Neuron (in vitro differentiated cells): ENCODE measurements around the gene MIS18A.
"Not testable (repeated sequence)": the region's sequence is repeated elsewhere in the genome, so short reads cannot be mapped to it uniquely, and the experiment has no call there.

Experiments used
- H2AFZ ChIP-seq: one replicate; pipeline ENCODE4 v1.6.1; 2013; ENCODE audit warnings: low read depth, mild to moderate bottlenecking, inconsistent platforms, low read length, moderate library complexity
- H3K27me3 ChIP-seq: one replicate; pipeline ENCODE4 v1.6.1; 2013; ENCODE audit warnings: low read length; ENCODE audit not compliant: insufficient read depth
- H3K36me3 ChIP-seq: one replicate; pipeline ENCODE4 v1.6.1; 2013; ENCODE audit warnings: low read length; ENCODE audit not compliant: insufficient read depth
- H3K4me1 ChIP-seq: one replicate; pipeline ENCODE4 v1.6.1; 2013; ENCODE audit warnings: low read length; ENCODE audit not compliant: insufficient read depth
- H3K4me3 ChIP-seq: 2 replicates; pipeline ENCODE4 v1.5.1; 2013; ENCODE audit warnings: mild to moderate bottlenecking, low read length, moderate library complexity
- H3K9me3 ChIP-seq: one replicate; pipeline ENCODE4 v1.6.1; 2013; ENCODE audit warnings: low read length

The MIS18A gene

DNA sequence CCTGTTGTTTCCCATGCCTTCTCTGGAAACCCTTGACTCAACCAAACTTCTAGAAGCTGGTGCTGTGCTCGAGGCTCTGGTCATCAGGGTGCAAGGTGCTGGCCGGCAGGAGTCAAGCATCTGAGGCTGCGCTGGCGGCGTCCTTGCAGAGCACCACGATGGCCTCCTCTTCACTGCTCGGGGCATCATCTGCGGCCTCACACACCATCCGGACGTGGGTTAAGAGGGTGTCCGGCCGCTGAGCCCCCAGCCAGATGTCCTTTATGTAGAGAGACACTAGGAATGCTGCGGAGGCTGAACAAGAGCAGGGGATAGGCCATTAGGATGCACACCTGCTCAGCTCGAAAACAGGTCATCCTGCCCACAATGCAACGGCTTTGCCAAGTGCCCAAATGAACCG, 36.0 kb upstream of the MIS18A start:
- Histone ChIP-seq H3K4me1 (no peaks in the 10 kb centered on the region), H2AFZ (no peak overlapping the region), H3K4me3 (no peak overlapping the region), H3K9me3 (no peaks in the 10 kb centered on the region), H3K36me3 (peaks cover 58% of the 10 kb centered on the region), H3K27me3 (no peaks in the 10 kb centered on the region)

DNA sequence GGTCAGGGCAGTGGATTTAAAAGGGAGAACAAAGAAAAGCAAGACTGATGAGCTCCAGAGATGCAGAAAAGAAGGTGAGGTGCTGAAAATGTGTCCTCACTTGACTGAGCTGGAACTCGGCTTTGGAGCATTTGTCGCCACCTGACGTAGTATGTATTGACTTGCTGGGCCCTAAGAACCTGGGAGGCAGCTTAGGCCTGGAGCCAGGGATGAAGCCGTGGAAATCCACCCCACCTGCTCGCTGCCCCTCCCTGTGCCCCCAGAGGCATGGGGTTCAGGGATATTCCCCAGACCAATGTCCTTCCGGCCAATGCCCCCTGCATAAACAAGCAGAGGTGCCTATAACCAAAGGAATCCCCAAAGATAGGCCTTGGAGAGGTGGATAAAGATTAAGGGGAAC, 34.1 kb upstream of the MIS18A start:
- peaks cover 52% of the 10 kb centered on the region for H3K36me3 ChIP-seq
- no peaks in the 10 kb centered on the region for H3K27me3 ChIP-seq

GRCh38 chr21:32312326-32312725, 33.5 kb upstream of the MIS18A start:
- H3K4me3 ChIP-seq, result no peak overlapping the region
- no peaks in the 10 kb centered on the region for H3K4me1 ChIP-seq
- no peaks in the 10 kb centered on the region for H3K27me3 ChIP-seq
- no peak overlapping the region for H2AFZ ChIP-seq
- H3K9me3 ChIP-seq, result no peaks in the 10 kb centered on the region
- peaks cover 47% of the 10 kb centered on the region for H3K36me3 ChIP-seq

More for the DNA sequence above, 34.1 kb upstream of the MIS18A start:
- Histone ChIP-seq H3K4me3 (no peak overlapping the region), H3K4me1 (no peaks in the 10 kb centered on the region), H2AFZ (no peak overlapping the region), H3K9me3 (no peaks in the 10 kb centered on the region)

- H3K4me1 ChIP-seq, result no peaks in the 10 kb centered on the region
- no peaks in the 10 kb centered on the region for H3K27me3 ChIP-seq
- H3K4me3 ChIP-seq, result no peak overlapping the region
- no peak overlapping the region for H2AFZ ChIP-seq
- H3K9me3 ChIP-seq, result no peaks in the 10 kb centered on the region
- H3K36me3 ChIP-seq, result peaks cover 41% of the 10 kb centered on the region
These were observed 32.8 kb upstream of the MIS18A start for GRCh38 chr21:32311621-32312020.

- H3K4me1 ChIP-seq, H2AFZ ChIP-seq, H3K27me3 ChIP-seq, H3K4me3 ChIP-seq, H3K9me3 ChIP-seq: not testable (repeated sequence)
- H3K36me3 ChIP-seq, result peaks cover 37% of the 10 kb centered on the region
These were observed 32.1 kb upstream of the MIS18A start for GRCh38 chr21:32310976-32311375.

GRCh38 chr21:32309906-32310460, 31.1 kb upstream of the MIS18A start:
- H3K36me3 ChIP-seq, result peaks cover 31% of the 10 kb centered on the region
- H3K27me3 ChIP-seq, result no peaks in the 10 kb centered on the region
- H3K4me1 ChIP-seq, result no peaks in the 10 kb centered on the region
- no peak overlapping the region for H2AFZ ChIP-seq
- no peaks in the 10 kb centered on the region for H3K9me3 ChIP-seq
- H3K4me3 ChIP-seq, result no peak overlapping the region

DNA sequence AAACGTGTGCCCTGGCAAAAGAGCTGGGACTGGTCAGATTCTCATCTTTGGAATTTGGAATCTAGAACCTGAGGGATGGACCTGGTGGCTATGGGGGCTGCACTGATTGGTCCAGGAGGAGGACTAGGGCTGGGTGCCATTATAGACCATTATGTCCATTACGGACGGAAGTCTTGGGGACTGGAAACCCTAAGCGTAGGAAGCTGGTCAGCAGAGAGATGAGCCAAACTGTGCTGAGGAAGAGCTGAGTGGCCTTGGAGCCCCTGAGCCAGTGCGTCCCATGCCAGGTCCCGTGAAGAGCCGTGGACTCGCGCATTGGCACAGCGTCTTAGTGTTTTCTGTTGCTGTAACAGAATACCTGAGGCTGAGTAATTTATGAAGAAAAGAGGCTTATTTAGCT, 29.8 kb upstream of the MIS18A start:
- H3K4me3 ChIP-seq, result no peak overlapping the region
- no peak overlapping the region for H2AFZ ChIP-seq
- no peaks in the 10 kb centered on the region for H3K4me1 ChIP-seq
- no peaks in the 10 kb centered on the region for H3K9me3 ChIP-seq
- H3K36me3 ChIP-seq, result peaks cover 24% of the 10 kb centered on the region
- H3K27me3 ChIP-seq, result no peaks in the 10 kb centered on the region

DNA sequence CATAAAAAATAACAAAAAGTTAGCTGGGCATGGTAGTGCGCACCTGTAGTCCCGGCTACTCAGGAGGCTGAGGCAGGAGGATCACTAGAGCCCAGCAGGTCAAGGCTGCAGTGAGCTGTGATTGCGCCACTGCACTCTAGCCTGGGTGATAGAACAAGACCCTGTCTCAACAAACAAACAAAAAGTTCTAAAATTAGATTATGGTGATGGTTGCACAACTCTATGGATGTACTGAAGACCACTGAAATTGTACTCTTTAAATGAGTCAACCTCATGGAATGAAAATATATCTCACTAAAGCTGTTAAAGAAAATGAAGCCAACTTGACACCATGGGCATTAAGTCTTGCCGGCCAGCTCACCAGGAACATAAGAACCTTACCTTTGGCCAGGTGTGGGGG, 28.9 kb upstream of the MIS18A start:
- no peak overlapping the region for H3K4me3 ChIP-seq
- no peaks in the 10 kb centered on the region for H3K27me3 ChIP-seq
- H3K4me1 ChIP-seq, result no peaks in the 10 kb centered on the region
- no peak overlapping the region for H2AFZ ChIP-seq
- peaks cover 21% of the 10 kb centered on the region for H3K36me3 ChIP-seq
- H3K9me3 ChIP-seq, result no peaks in the 10 kb centered on the region

GRCh38 chr21:32306021-32306780, 27.4 kb upstream of the MIS18A start:
- Histone ChIP-seq H3K4me1 (no peaks in the 10 kb centered on the region), H3K27me3 (no peaks in the 10 kb centered on the region), H3K4me3 (no peak overlapping the region), H3K9me3 (no peaks in the 10 kb centered on the region), H3K36me3 (peaks cover 10% of the 10 kb centered on the region), H2AFZ (no peak overlapping the region)

DNA sequence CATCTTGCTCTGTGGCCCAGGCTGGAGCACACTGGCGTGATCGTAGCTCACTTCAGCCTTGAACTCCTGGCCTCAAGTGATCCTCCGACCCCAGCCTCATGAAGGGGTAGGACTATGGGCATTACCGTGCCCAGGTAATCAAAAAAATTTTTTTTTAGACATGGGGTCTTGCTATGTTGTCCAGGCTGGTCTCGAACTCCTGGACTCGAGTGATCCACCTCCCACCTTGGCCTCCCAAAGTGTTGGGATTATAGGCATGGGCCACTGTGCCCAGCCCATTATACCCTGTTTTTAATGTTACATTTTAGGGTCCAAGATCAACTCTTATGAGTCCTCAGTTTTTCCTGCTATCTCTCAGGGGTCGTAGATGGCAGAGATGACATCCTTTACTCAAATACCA, 26.1 kb upstream of the MIS18A start:
- H3K4me1 ChIP-seq, result no peaks in the 10 kb centered on the region
- H3K36me3 ChIP-seq, result peaks cover 10% of the 10 kb centered on the region
- H3K27me3 ChIP-seq, result no peaks in the 10 kb centered on the region
- H2AFZ ChIP-seq, result no peak overlapping the region
- H3K9me3 ChIP-seq, result no peaks in the 10 kb centered on the region
- H3K4me3 ChIP-seq, result no peak overlapping the region

GRCh38 chr21:32303385-32303784, 24.5 kb upstream of the MIS18A start:
- Histone ChIP-seq H2AFZ (no peak overlapping the region), H3K27me3 (no peaks in the 10 kb centered on the region), H3K4me3 (no peak overlapping the region), H3K4me1 (no peaks in the 10 kb centered on the region), H3K36me3 (peaks cover 9% of the 10 kb centered on the region), H3K9me3 (no peaks in the 10 kb centered on the region)

GRCh38 chr21:32302560-32302959, 23.7 kb upstream of the MIS18A start:
- H3K4me3 ChIP-seq, result no peak overlapping the region
- peaks cover 4% of the 10 kb centered on the region for H3K36me3 ChIP-seq
- no peaks in the 10 kb centered on the region for H3K27me3 ChIP-seq
- no peak overlapping the region for H2AFZ ChIP-seq
- no peaks in the 10 kb centered on the region for H3K9me3 ChIP-seq
- no peaks in the 10 kb centered on the region for H3K4me1 ChIP-seq

- Histone ChIP-seq H3K36me3 (peaks cover 2% of the 10 kb centered on the region), H3K4me1 (no peaks in the 10 kb centered on the region), H3K4me3 (no peak overlapping the region), H3K9me3 (no peaks in the 10 kb centered on the region), H2AFZ (no peak overlapping the region), H3K27me3 (no peaks in the 10 kb centered on the region)
These were observed 22.7 kb upstream of the MIS18A start for GRCh38 chr21:32301596-32301995.
